Osteocyte (in vitro differentiated cells): ENCODE measurements around the gene OLFML2A. TPM values are rescaled to one million over a fixed set of nuclear protein-coding genes. Genes with fewer than 3 reads are reported as not detected.
A peak's percentile ranks its signal among the peaks of the same experiment; 100 is the strongest.

Experiments used
- DNase-seq: peaks from one replicate; pipeline ENCODE4 v3.0.0; 2021; ENCODE audit warnings: mixed read lengths; ENCODE audit not compliant: unreplicated experiment; ENCODE audit errors: extremely low spot score
- H3K27ac Mint-ChIP-seq: one replicate; pipeline ENCODE4 v1.8.0; 2021; ENCODE audit warnings: mild to moderate bottlenecking, mixed read lengths; ENCODE audit not compliant: unreplicated experiment
- H3K27me3 Mint-ChIP-seq: one replicate; pipeline ENCODE4 v1.8.0; 2021; ENCODE audit warnings: mixed read lengths; ENCODE audit not compliant: unreplicated experiment
- H3K36me3 Mint-ChIP-seq: one replicate; pipeline ENCODE4 v1.8.0; 2021; ENCODE audit warnings: mixed read lengths; ENCODE audit not compliant: unreplicated experiment
- H3K4me1 Mint-ChIP-seq: one replicate; pipeline ENCODE4 v1.8.0; 2021; ENCODE audit warnings: mixed read lengths; ENCODE audit not compliant: unreplicated experiment
- H3K4me3 Mint-ChIP-seq: one replicate; pipeline ENCODE4 v1.8.0; 2021; ENCODE audit warnings: mild to moderate bottlenecking, moderate library complexity, mixed read lengths; ENCODE audit not compliant: unreplicated experiment
- H3K9me3 Mint-ChIP-seq: one replicate; pipeline ENCODE4 v1.8.0; 2021; ENCODE audit warnings: mixed read lengths; ENCODE audit not compliant: unreplicated experiment
- CTCF ChIP-seq: fragments of 200-600 bp; sonication (generic); IDR thresholded peaks from 2 replicates; pipeline ENCODE4 v1.5.0; 2021; ENCODE audit warnings: antibody characterized with exemption, mild to moderate bottlenecking, moderate library complexity
- total RNA-seq: library from RNA; stranded (reverse); gene quantifications from 2 replicates; pipeline ENCODE4 v1.2.1, GENCODE V29; 2021

Gene OLFML2A
- total RNA-seq, 1 donor from 2014 or later, result 146 TPM

- no peaks in the 10 kb centered on the region for H3K27me3 Mint-ChIP-seq
- peak; percentile 71 for DNase-seq
- H3K9me3 Mint-ChIP-seq, result no peaks in the 10 kb centered on the region
- no peaks in the 10 kb centered on the region for H3K36me3 Mint-ChIP-seq
- H3K4me1 Mint-ChIP-seq, result peaks cover 64% of the 10 kb centered on the region
- no peak overlapping the region for H3K4me3 Mint-ChIP-seq
- peak overlapping the region; percentile 74 for H3K27ac Mint-ChIP-seq
- no peak for TF ChIP-seq CTCF
Measured at GRCh38 chr9:124781967-124782660, 5.2 kb downstream of the OLFML2A start.

GRCh38 chr9:124782661-124783574 is 6.0 kb downstream of the OLFML2A start:
- Mint-ChIP-seq H3K27me3 (no peaks in the 10 kb centered on the region), H3K9me3 (no peaks in the 10 kb centered on the region), H3K4me1 (peaks cover 62% of the 10 kb centered on the region), H3K27ac (peak overlapping the region; percentile 74), H3K36me3 (no peaks in the 10 kb centered on the region), H3K4me3 (no peak overlapping the region)
- no peak for TF ChIP-seq CTCF
- DNase-seq, result peak; percentile 75

- H3K4me1 Mint-ChIP-seq, result peaks cover 55% of the 10 kb centered on the region
Measured at GRCh38 chr9:124783830-124784229, 6.9 kb downstream of the OLFML2A start.

GRCh38 chr9:124784509-124784908 is 7.6 kb downstream of the OLFML2A start:
- H3K36me3 Mint-ChIP-seq, result peaks cover 1% of the 10 kb centered on the region
- no peak for TF ChIP-seq CTCF
- H3K9me3 Mint-ChIP-seq, result no peaks in the 10 kb centered on the region
- peaks cover 54% of the 10 kb centered on the region for H3K4me1 Mint-ChIP-seq
- no peak for DNase-seq
- no peak overlapping the region for H3K4me3 Mint-ChIP-seq
- peak overlapping the region; percentile 74 for H3K27ac Mint-ChIP-seq
- H3K27me3 Mint-ChIP-seq, result no peaks in the 10 kb centered on the region

More at GRCh38 chr9:124783830-124784229, 6.9 kb downstream of the OLFML2A start:
- peak overlapping the region; percentile 74 for H3K27ac Mint-ChIP-seq
- TF ChIP-seq CTCF, result no peak
- H3K4me3 Mint-ChIP-seq, result no peak overlapping the region
- no peaks in the 10 kb centered on the region for H3K9me3 Mint-ChIP-seq
- DNase-seq, result no peak
- H3K27me3 Mint-ChIP-seq, result no peaks in the 10 kb centered on the region
- no peaks in the 10 kb centered on the region for H3K36me3 Mint-ChIP-seq
